ENCODE measurements around the gene ZBTB22.

DNA sequence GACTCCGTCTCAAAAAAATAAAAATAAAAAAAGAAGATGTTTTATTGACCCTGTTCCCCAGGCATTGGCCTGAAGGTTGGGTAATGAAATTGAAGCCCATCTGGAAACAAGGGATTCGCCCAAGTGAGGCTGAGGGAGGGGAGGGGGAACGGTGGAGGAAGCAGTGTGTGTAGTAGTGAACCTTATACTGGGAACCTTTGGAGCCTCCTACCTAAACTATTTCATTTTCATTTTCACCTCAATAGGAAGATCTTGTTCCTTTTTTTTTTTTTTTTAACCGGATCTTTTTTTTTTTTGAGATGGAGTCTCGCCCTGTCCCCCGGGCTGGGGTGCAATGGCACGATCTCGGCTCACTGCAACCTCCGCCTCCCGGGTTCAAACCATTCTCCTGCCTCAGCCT, 13.2 kb upstream of the ZBTB22 start:
- TF ChIP-seq CTCF (IDR thresholded peaks at IDR 0.05) (no peak), POLR2A (IDR thresholded peaks at IDR 0.05) (no peak), EP300 (IDR thresholded peaks at IDR 0.05) (no peak)
